K562 (cell line): Measurements from ENCODE around the gene LRTM1. TPM values are rescaled to one million over a fixed set of nuclear protein-coding genes. Genes with fewer than 3 reads are reported as not detected.

Source experiments
- ATAC-seq: fragments of 200-7000 bp; cut with Tn5 transposase; 3 replicates; pipeline ENCODE4 v1.9.1; 2020; ENCODE audit warnings: moderate library complexity
- BruUV-seq: library from RNA; stranded (reverse); fragments of 400-500 nt; replicated peaks from 2 replicates; lab custom pipeline; 2021; lab: Mats Ljungman, UMichigan
- CTCF ChIA-PET: fragments of 300-600 bp; formaldehyde crosslinking; extraction: SDS; loops from one replicate; lab custom pipeline; 2021; ENCODE audit warnings: low intra/inter-chr PET ratio; lab: Yijun Ruan, JAX
- POLR2A ChIA-PET: fragments of 300-600, 350-650 bp; sonication (Branson Sonifier 250); formaldehyde crosslinking; extraction: SDS; loops from one replicate; lab custom pipeline; 2021; ENCODE audit warnings: antibody characterized with exemption, inconsistent platforms; lab: Yijun Ruan, JAX
- DNase-seq, 4 experiments: peaks; one replicate each; pipeline versions ENCODE4 v3.0.0 to v3.0.0-alpha.2; 2011 to 2018; ENCODE audit warnings: low spot score in 3 of 4, mixed read lengths in 3 of 4; ENCODE audit errors: extremely low read depth in 1 of 4
- FAIRE-seq: peaks from 2 replicates; lab custom pipeline; 2011; peaks lifted over from hg19 to GRCh38; lab: Jason Lieb, UNC
- H2AFZ ChIP-seq: 2 replicates; pipeline ENCODE4 v1.6.0; 2011; ENCODE audit warnings: low read depth, low read length, control low read depth, inconsistent platforms
- H3K27ac ChIP-seq: fragments of 200-600 bp; 3 replicates; pipeline ENCODE4 v1.8.0; 2011; ENCODE audit warnings: low read depth, mild to moderate bottlenecking, control low read depth, inconsistent platforms, low read length, moderate library complexity, mixed read lengths; ENCODE audit errors: extremely low read depth
- H3K27me3 ChIP-seq, 2 experiments: fragments of 300-600 bp in 1 of 2; 2 replicates in 1 of 2; 3 replicates in 1 of 2; pipeline versions ENCODE4 v1.6.0 to v1.8.0; 2011; ENCODE audit warnings: inconsistent platforms in 2 of 2, low read length in 2 of 2, mild to moderate bottlenecking in 1 of 2, mixed read lengths in 1 of 2, moderate library complexity in 1 of 2; ENCODE audit not compliant: control insufficient read depth in 2 of 2, insufficient read depth in 2 of 2
- H3K36me3 ChIP-seq: fragments of 300-600 bp; 3 replicates; pipeline ENCODE4 v1.8.0; 2011; ENCODE audit warnings: mild to moderate bottlenecking, low read length, inconsistent platforms; ENCODE audit not compliant: control insufficient read depth, insufficient read depth
- H3K4me1 ChIP-seq, 2 experiments: fragments of 200-600 bp in 1 of 2; replicated peaks in 1 of 2; 2 replicates in 1 of 2; 3 replicates in 1 of 2; pipeline versions ENCODE4 v1.5.1 to v1.8.0; 2011; ENCODE audit warnings: inconsistent platforms in 2 of 2, low read length in 2 of 2, mild to moderate bottlenecking in 1 of 2, mixed read lengths in 1 of 2, moderate library complexity in 1 of 2; ENCODE audit not compliant: control insufficient read depth in 2 of 2, insufficient read depth in 2 of 2
- H3K4me2 ChIP-seq: 2 replicates; pipeline ENCODE4 v1.6.1; 2011; ENCODE audit warnings: low read length, control low read depth, inconsistent platforms, mixed read lengths; ENCODE audit not compliant: insufficient read depth
- H3K4me3 ChIP-seq: fragments of 200-600 bp; sonication (generic), shearing (Covaris generic); 2 replicates; pipeline ENCODE4 v1.5.1; 2016; ENCODE audit warnings: control low read depth, inconsistent platforms
- H3K79me2 ChIP-seq: fragments of 200-600 bp; 3 replicates; pipeline ENCODE4 v1.8.0; 2011; ENCODE audit warnings: low read length, inconsistent platforms; ENCODE audit not compliant: control insufficient read depth, insufficient read depth
- H3K9ac ChIP-seq, 2 experiments: 2 replicates each; pipeline versions ENCODE4 v1.6.0 to v1.6.1; 2011; ENCODE audit warnings: low read depth in 2 of 2, low read length in 2 of 2, control low read depth in 1 of 2, inconsistent platforms in 1 of 2, mild to moderate bottlenecking in 1 of 2, mixed read lengths in 1 of 2; ENCODE audit not compliant: insufficient read depth in 1 of 2
- H3K9me1 ChIP-seq: one replicate; pipeline ENCODE4 v1.6.0; 2011; ENCODE audit warnings: inconsistent platforms, mild to moderate bottlenecking, low read length, moderate library complexity; ENCODE audit not compliant: control insufficient read depth, insufficient read depth
- H3K9me3 ChIP-seq: replicated peaks from 2 replicates; pipeline ENCODE4 v1.5.1; 2011; ENCODE audit warnings: low read depth, low read length, inconsistent platforms; ENCODE audit not compliant: control insufficient read depth, insufficient read depth
- H4K20me1 ChIP-seq: replicated peaks from 2 replicates; pipeline ENCODE4 v1.6.1; 2011; ENCODE audit warnings: low read length, inconsistent platforms, mixed read lengths; ENCODE audit not compliant: control insufficient read depth, insufficient read depth
- EWSR1 ChIP-seq: fragments of 450-650 bp; IDR thresholded peaks from 2 replicates; pipeline ENCODE4 v1.6.1; 2018; ENCODE audit warnings: borderline replicate concordance, mild to moderate bottlenecking, low read depth, moderate library complexity; ENCODE audit not compliant: partially characterized antibody
- HOMEZ ChIP-seq: fragments of 250-450 bp; sonication (Bioruptor Pico); IDR thresholded peaks from 2 replicates; pipeline ENCODE4 v1.4.0; 2020; ENCODE audit warnings: mild to moderate bottlenecking, moderate library complexity
- MLLT1 ChIP-seq, 2 experiments: fragments of 450-650 bp; IDR thresholded peaks; 2 replicates each; pipeline ENCODE4 v1.6.1; 2016
- WGBS: fragments of 100-300 bp; shearing (Covaris generic); methylation state at CpG from one replicate; pipeline ENCODE4 v1.1.6; 2016; ENCODE audit warnings: low coverage, mixed read lengths; ENCODE audit not compliant: insufficient coverage; ENCODE audit errors: missing lambda C conversion rate; 5-methylcytosine and 5-hydroxymethylcytosine counted together
- in situ Hi-C: fragments of 300-500 bp; cut with MboI; formaldehyde crosslinking; loops from 4 replicates; pipeline ENCODE4 v1.15.0; 2018; ENCODE audit warnings: inconsistent platforms, mixed read lengths
- intact Hi-C: fragments of 100-400 bp; cut with micrococcal nuclease; formaldehyde crosslinking; loops from 2 replicates; pipeline ENCODE4 v1.14.2; 2022
- polyA plus RNA-seq, 8 experiments: library from polyadenylated mRNA; depleted of rRNA in 4 of 8; stranded (reverse) in 5 of 8; unstranded in 3 of 8; fragments of >200 nt; fragmentation: Nextera tagmentation in 2 of 8; fragmentation: Illumina TruSeq in 1 of 8; extraction: Ambion mirVana in 2 of 8; extraction: Trizol in 1 of 8; gene quantifications; 2 replicates each; pipeline versions ENCODE4 v1.2.1 to v1.2.3, GENCODE V29; 2011 to 2014; ENCODE audit warnings: inconsistent platforms in 1 of 8, missing spikeins in 1 of 8
- total RNA-seq, 7 experiments: library from RNA; depleted of rRNA in 6 of 7; stranded (reverse); fragments of >200 nt in 6 of 7; fragmentation: Illumina TruSeq in 2 of 7; extraction: Trizol in 2 of 7; gene quantifications; 2 replicates each; pipeline versions ENCODE4 v1.2.1 to v1.2.3, GENCODE V29; 2011 to 2021; ENCODE audit warnings: low replicate concordance in 1 of 7

The LRTM1 gene
- total and polyA plus RNA-seq, 9 of the 15 experiments (the other 6 are each of a cell fraction or from before 2014, with no cell fraction given): not detected

GRCh38 chr3:54968546-54969172 is 40.8 kb upstream of the LRTM1 start:
- BruUV-seq: no TSS peak
- no peak for ATAC-seq
- TF ChIP-seq HOMEZ (CRISPR knock-in tag): no peak
- no peak for TF ChIP-seq EWSR1
- TF ChIP-seq MLLT1 (IDR thresholded peaks at IDR 0.05): no peak
- H3K4me2 ChIP-seq: no peak overlapping the region
- DNase-seq: no peak
- peaks cover 0 to 3% of the 10 kb centered on the region in 2 experiments; a peak in 3 of 5 replicates for H3K4me1 ChIP-seq
- H3K9me1 ChIP-seq: no peaks in the 10 kb centered on the region
- in situ Hi-C loops (no loop called here), intact Hi-C loops (no loop called here)
- WGBS: 16% methylated on average over 4 of the region's 5 CpGs
- CTCF ChIA-PET: no interaction called here
- H3K27ac ChIP-seq: no peak overlapping the region
- no peak overlapping the region for H3K9ac ChIP-seq
- FAIRE-seq: no peak
- no peaks in the 10 kb centered on the region for H3K79me2 ChIP-seq
- no peak overlapping the region for H2AFZ ChIP-seq
- no peaks in the 10 kb centered on the region for H3K27me3 ChIP-seq
- H3K4me3 ChIP-seq: no peak overlapping the region
- POLR2A ChIA-PET: no interaction called here
- no peaks in the 10 kb centered on the region for H3K36me3 ChIP-seq
- no peaks in the 10 kb centered on the region for H4K20me1 ChIP-seq
- no peaks in the 10 kb centered on the region for H3K9me3 ChIP-seq
